Activated T-cell treated with anti-CD3 and anti-CD28 coated beads, Interleukin-2, amount 50 U/mL, for 24 hours (primary cell): ENCODE data around the gene SDF4.
"Not testable (repeated sequence)": the region's sequence is repeated elsewhere in the genome, so short reads cannot be mapped to it uniquely, and the experiment has no call there.

Experiments used
- DNase-seq: peaks from one replicate; pipeline ENCODE4 v3.0.0-alpha.2; 2020
- H3K27ac Mint-ChIP-seq: 2 replicates; pipeline ENCODE4 v1.8.0; 2020; ENCODE audit warnings: mild to moderate bottlenecking, mixed read lengths
- H3K27me3 Mint-ChIP-seq: 2 replicates; pipeline ENCODE4 v1.8.0; 2020; ENCODE audit warnings: mixed read lengths
- H3K36me3 Mint-ChIP-seq: 2 replicates; pipeline ENCODE4 v1.8.0; 2020; ENCODE audit warnings: low read depth, mixed read lengths
- H3K4me1 Mint-ChIP-seq: 2 replicates; pipeline ENCODE4 v1.8.0; 2020; ENCODE audit warnings: low read depth, mixed read lengths
- H3K4me3 Mint-ChIP-seq: 2 replicates; pipeline ENCODE4 v1.8.0; 2020; ENCODE audit warnings: mild to moderate bottlenecking, moderate library complexity, mixed read lengths
- H3K9me3 Mint-ChIP-seq: 2 replicates; pipeline ENCODE4 v1.8.0; 2020; ENCODE audit warnings: mixed read lengths

Gene SDF4

DNA sequence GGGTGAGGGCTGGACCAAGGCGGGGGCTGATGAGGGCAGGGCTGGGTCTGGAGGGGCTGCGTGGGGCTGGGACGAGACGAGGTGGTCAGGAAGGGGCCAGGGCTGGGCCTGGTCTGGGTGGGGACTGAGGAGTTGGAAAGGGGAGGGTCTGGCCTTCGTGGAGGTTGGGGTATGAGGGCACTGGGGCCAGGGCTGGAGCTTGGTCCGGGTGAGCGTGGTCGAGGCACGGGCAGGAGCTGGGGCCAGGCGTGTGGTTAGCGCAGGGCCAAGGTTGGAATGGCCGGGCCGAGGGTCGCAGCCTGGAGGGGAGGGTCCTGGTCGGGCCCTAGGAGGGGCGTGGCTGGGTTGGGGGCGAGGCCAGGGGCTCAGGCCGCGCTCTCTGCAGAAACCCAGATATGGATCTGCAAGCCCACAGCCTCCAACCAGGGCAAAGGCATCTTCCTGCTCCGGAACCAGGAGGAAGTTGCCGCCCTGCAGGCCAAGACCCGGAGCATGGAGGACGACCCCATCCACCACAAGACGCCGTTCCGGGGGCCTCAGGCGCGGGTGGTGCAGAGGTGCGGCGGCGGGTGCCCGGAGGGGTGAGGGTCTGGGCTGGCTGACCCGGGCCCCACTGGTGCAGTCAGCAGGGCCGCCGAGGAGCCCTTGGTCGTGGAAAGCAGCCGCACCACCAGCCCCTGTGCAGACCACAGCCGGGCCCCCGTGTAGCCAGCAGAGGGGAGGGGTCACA, 49.1 kb downstream of the SDF4 start:
- DNase-seq = no peak
- Mint-ChIP-seq H3K36me3 (no peaks in the 10 kb centered on the region), H3K4me1 (peaks cover 2% of the 10 kb centered on the region), H3K27ac (no peak overlapping the region), H3K9me3 (no peaks in the 10 kb centered on the region), H3K4me3 (no peak overlapping the region), H3K27me3 (peaks cover 7% of the 10 kb centered on the region)

GRCh38 chr1:1181938-1182410, 49.8 kb downstream of the SDF4 start:
- peaks cover 7% of the 10 kb centered on the region for H3K27me3 Mint-ChIP-seq
- peaks cover 2% of the 10 kb centered on the region for H3K4me1 Mint-ChIP-seq
- no peak overlapping the region for H3K27ac Mint-ChIP-seq
- no peak overlapping the region for H3K4me3 Mint-ChIP-seq
- no peaks in the 10 kb centered on the region for H3K9me3 Mint-ChIP-seq
- no peaks in the 10 kb centered on the region for H3K36me3 Mint-ChIP-seq
- DNase-seq = no peak

- Mint-ChIP-seq H3K27ac (no peak overlapping the region), H3K4me3 (no peak overlapping the region), H3K36me3 (no peaks in the 10 kb centered on the region), H3K4me1 (peaks cover 2% of the 10 kb centered on the region), H3K9me3 (no peaks in the 10 kb centered on the region), H3K27me3 (peaks cover 7% of the 10 kb centered on the region)
- DNase-seq = no peak
Observed at GRCh38 chr1:1181129-1181937, 50.5 kb downstream of the SDF4 start.

DNA sequence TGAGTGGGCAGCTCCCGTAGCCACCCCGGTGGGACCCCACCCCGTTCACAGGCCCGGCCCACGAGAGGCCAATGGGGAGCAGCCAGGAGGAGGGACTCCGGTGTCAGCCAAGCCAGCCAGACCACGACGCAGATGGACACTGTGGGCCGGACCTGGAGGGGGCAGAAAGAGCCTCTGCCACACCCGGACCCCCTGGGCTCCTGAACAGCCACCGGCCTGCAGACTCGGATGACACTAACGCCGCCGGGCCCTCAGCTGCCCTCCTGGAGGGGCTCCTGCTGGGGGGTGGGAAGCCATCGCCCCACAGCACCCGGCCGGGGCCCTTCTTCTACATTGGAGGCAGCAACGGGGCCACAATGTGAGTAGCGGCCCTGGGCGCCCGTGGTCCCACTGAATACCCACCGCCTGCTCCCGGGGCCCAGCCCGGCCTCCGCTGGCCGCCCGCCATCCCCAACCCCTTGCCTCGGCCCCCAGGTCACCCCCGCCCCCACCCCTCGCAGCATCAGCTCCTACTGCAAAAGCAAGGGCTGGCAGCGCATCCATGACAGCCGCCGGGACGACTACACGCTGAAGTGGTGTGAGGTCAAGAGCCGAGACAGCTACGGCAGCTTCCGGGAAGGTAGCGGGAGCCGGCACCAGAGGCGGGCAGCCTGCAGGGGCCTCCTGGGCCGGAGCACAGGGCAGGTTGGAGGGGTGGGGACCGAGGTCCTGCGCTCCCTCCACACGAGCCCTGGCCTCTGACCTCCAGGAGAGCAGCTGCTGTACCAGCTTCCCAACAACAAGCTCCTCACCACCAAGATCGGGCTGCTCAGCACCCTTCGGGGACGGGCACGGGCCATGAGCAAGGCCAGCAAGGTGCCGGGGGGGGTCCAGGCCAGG, 51.6 kb downstream of the SDF4 start:
- H3K4me3 Mint-ChIP-seq = no peak overlapping the region
- no peak for DNase-seq
- peaks cover 7% of the 10 kb centered on the region for H3K27me3 Mint-ChIP-seq
- peaks cover 2% of the 10 kb centered on the region for H3K4me1 Mint-ChIP-seq
- H3K27ac Mint-ChIP-seq = no peak overlapping the region
- H3K9me3 Mint-ChIP-seq = no peaks in the 10 kb centered on the region
- H3K36me3 Mint-ChIP-seq = no peaks in the 10 kb centered on the region

GRCh38 chr1:1179346-1179982, 52.3 kb downstream of the SDF4 start:
- no peak for DNase-seq
- peaks cover 4% of the 10 kb centered on the region for H3K4me1 Mint-ChIP-seq
- peaks cover 7% of the 10 kb centered on the region for H3K27me3 Mint-ChIP-seq
- no peaks in the 10 kb centered on the region for H3K36me3 Mint-ChIP-seq
- no peak overlapping the region for H3K4me3 Mint-ChIP-seq
- no peaks in the 10 kb centered on the region for H3K9me3 Mint-ChIP-seq
- H3K27ac Mint-ChIP-seq = no peak overlapping the region

- Mint-ChIP-seq H3K27me3 (peaks cover 7% of the 10 kb centered on the region), H3K9me3 (no peaks in the 10 kb centered on the region), H3K36me3 (no peaks in the 10 kb centered on the region), H3K27ac (no peak overlapping the region), H3K4me1 (peaks cover 8% of the 10 kb centered on the region), H3K4me3 (no peak overlapping the region)
- DNase-seq = no peak
Observed at GRCh38 chr1:1178794-1179331, 52.9 kb downstream of the SDF4 start.

DNA sequence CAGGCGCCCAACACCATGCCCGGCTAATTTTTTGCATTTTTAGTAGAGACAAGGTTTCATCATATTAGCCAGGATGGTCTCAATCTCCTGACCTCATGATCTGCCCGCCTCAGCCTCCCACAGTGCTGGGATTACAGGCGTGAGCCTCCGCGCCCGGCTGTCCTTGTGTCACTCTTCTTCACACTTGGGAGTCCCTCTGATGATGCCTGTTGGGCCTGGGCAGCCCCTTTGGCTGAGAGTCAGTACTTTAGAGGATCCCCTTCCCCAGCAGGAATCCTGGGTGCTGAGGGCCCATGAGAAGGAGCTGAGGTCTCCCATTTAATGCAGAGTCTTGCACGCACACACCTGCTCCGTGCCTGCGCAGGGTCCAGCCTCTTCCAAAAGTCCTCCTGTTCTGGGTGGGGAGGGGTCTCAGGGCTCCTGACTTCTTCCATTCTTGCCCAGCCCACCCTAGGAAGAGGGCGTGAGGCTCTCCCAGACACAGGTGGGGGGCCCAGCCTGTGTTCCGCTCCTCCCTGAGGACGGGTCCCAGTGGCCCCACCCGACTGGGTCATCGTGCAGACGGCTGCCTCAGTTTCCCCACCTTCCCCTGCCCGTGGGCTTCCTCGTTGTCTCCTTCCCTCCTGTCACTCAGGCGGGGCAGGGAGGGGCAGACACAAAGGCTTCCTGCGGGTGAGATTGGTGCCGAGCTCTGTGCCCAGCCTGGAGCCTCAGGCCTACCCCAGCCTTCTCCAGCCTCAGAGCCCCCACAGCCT, 54.2 kb downstream of the SDF4 start:
- no peaks in the 10 kb centered on the region for H3K9me3 Mint-ChIP-seq
- no peak overlapping the region for H3K27ac Mint-ChIP-seq
- no peak overlapping the region for H3K4me3 Mint-ChIP-seq
- peaks cover 14% of the 10 kb centered on the region for H3K4me1 Mint-ChIP-seq
- peaks cover 7% of the 10 kb centered on the region for H3K27me3 Mint-ChIP-seq
- no peak for DNase-seq
- H3K36me3 Mint-ChIP-seq = no peaks in the 10 kb centered on the region

- no peaks in the 10 kb centered on the region for H3K9me3 Mint-ChIP-seq
Observed at GRCh38 chr1:1176931-1177330, 54.9 kb downstream of the SDF4 start.

GRCh38 chr1:1176063-1176761, 55.6 kb downstream of the SDF4 start:
- not testable (repeated sequence) for DNase-seq, H3K4me3 Mint-ChIP-seq, H3K9me3 Mint-ChIP-seq, H3K27me3 Mint-ChIP-seq, H3K36me3 Mint-ChIP-seq, H3K27ac Mint-ChIP-seq
- peaks cover 17% of the 10 kb centered on the region for H3K4me1 Mint-ChIP-seq

More at GRCh38 chr1:1176931-1177330, 54.9 kb downstream of the SDF4 start:
- Mint-ChIP-seq H3K4me1 (peaks cover 16% of the 10 kb centered on the region), H3K27ac (peak overlapping the region; percentile 15), H3K27me3 (peaks cover 11% of the 10 kb centered on the region), H3K4me3 (no peak overlapping the region), H3K36me3 (no peaks in the 10 kb centered on the region)
- DNase-seq = no peak

GRCh38 chr1:1175221-1176062, 56.4 kb downstream of the SDF4 start:
- DNase-seq = no peak
- Mint-ChIP-seq H3K36me3 (no peaks in the 10 kb centered on the region), H3K4me1 (peaks cover 17% of the 10 kb centered on the region), H3K27ac (no peak overlapping the region), H3K4me3 (no peak overlapping the region), H3K27me3 (peaks cover 4% of the 10 kb centered on the region), H3K9me3 (no peaks in the 10 kb centered on the region)

DNA sequence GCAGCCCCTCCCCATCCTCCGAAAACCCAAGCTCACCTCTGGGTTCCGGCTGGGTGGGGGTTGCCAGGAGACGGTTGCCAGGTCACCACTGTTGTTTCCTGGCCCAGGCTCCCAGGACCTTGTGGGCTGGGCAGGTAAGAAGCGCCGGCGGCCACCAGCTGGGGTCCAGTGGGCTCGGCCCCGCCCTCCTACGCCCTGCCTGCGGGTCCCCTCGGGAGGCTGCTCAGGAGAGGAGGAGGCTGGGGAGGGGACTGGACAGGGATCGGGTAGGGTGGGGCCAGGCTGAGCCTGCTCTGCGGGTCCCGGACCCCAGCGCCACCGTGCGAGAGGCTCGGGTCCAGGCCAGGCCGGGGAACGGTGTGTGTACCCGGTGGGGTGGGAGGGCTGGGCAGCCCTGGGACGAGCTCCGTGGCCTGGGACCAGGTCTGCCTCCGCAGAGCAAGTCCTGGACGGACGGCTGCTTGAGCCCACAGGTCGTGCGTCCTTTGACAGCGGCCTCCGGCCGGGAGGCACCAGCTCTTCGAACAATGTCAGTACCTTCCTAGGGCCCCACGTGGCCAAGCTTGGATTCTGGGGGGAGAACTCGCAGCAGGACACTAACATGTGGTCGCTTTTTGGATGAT, 57.9 kb downstream of the SDF4 start, which contains the start of gene TTLL10:
TTLL10 (plus strand) TSS at position 88 of the 623 bp plus-strand sequence. CDS start 5,336 bp downstream, outside the sequence.
- Mint-ChIP-seq H3K36me3 (no peaks in the 10 kb centered on the region), H3K4me1 (peaks cover 23% of the 10 kb centered on the region), H3K4me3 (no peak within 1 kb of the TSS)

More for the DNA sequence above, 57.9 kb downstream of the SDF4 start, which contains the start of gene TTLL10:
- H3K9me3 Mint-ChIP-seq = no peaks in the 10 kb centered on the region
- peak; percentile 57 for DNase-seq
- H3K27me3 Mint-ChIP-seq = peaks cover 9% of the 10 kb centered on the region
- no peak within 1 kb of the TSS for H3K27ac Mint-ChIP-seq
